NCI-H2081 treated with DMSO at 0.1 percent for 48 hours (cell line): Measurements from ENCODE around the gene PWWP2A.
A peak's percentile ranks its signal among the peaks of the same experiment; 100 is the strongest.
"Not testable (repeated sequence)": the region's sequence is repeated elsewhere in the genome, so short reads cannot be mapped to it uniquely, and the experiment has no call there.

ENCODE experiments used
- DNase-seq: peaks from one replicate; lab custom pipeline; 2025; lab: John Stamatoyannopoulos, UW

Gene PWWP2A

GRCh38 chr5:160071916-160072315, 47.3 kb downstream of the PWWP2A start:
- no peak for DNase-seq

- DNase-seq, result no peak
These were observed 47.7 kb downstream of the PWWP2A start for GRCh38 chr5:160071516-160071915.

GRCh38 chr5:160069120-160069519, 50.1 kb downstream of the PWWP2A start:
- DNase-seq, result not testable (repeated sequence)

DNA sequence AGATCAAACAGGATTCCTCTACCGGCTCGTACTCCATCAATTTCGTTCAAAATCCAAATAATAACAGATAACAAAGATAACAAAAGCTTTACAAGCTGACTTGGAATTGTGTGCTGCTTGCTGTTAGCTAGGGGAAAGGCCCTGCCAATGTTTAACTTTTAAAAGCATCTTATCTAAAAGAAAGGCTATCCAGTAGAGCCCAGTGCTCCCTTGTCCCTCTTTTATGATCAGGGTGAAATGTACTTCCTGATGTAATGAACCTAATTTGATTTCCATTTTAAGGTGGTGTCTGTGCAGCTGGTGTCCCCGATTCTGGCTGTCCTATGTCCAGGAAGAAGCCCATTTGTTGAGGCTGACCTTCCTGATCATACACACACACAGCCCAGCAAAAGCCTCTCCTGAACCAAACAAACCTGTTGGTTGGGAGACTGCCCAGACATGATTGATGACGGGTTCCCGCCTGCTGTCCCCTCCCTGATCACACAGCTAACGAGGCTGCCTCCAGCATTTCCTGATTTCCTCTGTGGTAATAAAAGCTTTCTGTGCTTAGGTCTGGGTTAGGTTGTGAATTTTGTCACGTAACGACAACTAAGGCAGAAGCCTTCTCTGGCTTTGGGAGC, 54.1 kb downstream of the PWWP2A start:
- peak; percentile 49 for DNase-seq

- no peak for DNase-seq
These were observed 54.8 kb downstream of the PWWP2A start for GRCh38 chr5:160064417-160064810.

DNA sequence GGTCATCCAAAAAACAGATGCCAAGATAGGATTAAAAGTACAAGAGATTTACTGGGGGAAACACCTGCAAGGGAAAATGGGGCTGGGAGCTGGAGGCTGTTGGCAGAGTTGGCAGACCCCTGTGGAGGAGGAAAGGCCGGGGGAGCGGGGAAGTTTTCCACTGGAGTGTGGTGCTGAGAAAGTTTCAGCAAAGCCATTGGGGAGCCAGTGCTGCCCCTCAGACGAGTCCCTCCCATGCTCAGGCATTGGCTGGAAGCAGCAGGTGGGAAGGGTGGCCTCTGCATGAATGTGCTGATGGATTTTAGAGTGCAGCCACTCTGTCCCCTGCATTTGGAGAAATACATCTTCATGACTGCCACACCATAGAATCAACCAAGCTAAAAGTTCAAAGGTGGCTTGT, 57.5 kb downstream of the PWWP2A start:
- DNase-seq, result no peak

DNA sequence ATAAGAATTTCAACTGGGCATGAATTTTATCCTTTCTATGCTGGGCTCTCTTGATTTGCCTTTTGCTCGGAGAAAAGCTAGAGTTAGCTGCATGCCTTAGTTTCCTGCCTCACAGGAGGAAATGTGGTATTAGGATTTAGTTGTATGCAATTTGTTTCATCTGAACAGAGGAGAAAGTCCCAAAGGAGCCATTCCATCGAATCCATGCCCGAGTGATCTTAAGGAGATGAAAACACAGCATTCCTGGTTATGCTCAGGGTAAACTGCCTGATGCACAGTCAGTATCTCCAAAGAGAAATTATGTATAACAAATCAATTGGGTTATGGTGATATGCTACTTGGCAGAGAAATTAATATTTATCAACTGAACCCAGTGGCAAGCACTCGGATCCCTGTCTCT, 59.2 kb downstream of the PWWP2A start:
- no peak for DNase-seq

- DNase-seq, result no peak
These were observed 62.0 kb downstream of the PWWP2A start for GRCh38 chr5:160057256-160057655.

DNA sequence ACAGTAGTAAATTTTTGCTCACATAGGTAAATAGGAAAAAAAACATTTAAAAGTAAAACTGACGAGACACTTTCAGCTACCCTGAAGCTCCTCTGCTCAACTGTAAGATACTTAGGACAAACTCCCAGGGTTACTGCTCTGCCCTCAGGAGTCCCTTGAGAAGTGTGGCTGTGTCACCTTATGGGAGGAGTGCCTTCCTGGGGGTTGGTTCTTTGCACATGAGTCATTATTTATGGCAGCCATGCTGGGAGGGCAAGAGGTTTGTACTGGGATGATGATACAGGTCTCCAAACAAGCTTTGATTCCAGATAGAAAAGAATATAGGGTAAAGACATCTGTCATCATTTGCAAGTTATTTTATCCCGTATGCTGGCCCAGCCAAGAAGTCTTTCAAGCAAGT, 64.4 kb downstream of the PWWP2A start:
- no peak for DNase-seq

DNA sequence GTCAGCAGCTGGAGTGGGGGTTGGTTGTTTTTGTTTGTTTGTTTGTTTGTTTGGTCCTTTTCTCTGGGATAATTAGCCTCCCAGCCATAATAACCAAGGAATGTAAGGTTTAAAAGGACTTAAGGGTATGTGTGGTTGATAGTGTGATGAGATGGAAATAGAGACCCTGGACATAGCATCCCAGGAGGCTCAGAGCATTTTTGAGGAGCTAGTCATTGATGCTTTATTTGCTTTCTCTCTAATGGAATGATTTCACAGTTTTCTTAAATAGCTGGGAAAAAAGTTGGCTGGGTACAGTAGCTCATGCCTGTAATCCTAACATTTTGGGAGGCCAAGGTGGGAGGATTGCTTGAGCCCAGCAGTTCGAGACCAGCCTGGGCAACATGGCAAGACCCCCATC, 65.2 kb downstream of the PWWP2A start:
- DNase-seq, result no peak

DNA sequence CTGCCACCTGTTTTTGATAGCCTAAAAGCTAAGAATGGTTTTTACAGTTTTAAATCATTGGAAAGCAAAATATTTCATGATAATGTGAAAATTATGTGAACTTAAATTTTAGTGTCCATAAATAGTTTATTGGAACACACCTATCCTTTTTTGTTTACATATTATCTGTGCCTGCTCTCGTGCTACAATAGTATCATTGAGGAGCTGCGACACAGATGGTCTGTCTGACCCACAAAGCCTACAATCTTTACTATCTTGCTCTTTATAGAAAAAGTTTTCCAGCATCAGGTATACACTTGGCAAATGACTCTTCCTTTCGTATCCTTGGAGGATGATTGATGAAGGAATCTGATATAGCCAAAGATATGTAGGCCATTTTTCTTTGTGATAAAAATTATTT, 70.2 kb downstream of the PWWP2A start:
- DNase-seq, result no peak

- no peak for DNase-seq
These were observed 71.1 kb downstream of the PWWP2A start for GRCh38 chr5:160048131-160048530.

DNA sequence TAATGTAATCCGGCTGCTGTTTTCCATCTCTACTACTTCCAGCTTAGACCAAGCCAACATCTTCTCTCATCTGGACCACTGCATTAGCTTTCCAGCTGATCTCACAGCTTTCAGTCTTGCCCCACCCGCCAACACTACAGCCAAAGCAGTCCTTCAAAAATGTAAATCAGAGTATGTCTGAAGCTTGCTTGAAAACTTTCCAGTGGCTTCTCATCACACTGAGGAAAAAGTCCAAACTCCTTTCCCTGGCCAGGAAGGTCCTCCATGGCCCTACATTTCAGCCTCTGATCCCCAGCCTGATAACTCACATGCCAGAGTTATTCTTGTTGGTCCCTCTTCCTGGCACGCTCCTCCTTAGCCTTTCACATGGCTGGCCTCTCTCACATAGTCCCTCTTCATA, 71.8 kb downstream of the PWWP2A start:
- no peak for DNase-seq

DNA sequence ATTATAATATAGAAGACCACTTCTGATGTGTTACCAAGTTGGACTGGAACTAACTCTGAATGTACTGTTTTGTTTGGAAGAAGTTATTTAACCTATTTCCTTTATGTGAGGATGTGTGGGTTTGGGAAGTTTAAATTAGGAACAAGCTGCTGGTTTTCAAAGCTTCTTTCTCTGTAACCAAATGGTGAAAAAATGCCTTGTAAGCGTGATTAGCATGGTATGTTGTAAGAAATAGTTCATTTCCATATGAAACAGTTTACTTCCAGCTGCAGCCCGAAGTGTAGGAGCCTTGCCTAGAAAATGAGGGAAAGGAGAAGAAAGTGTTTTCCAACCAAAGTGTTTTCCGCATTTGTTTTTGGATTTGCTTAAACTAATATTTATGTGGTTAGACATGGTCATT, 74.3 kb downstream of the PWWP2A start:
- DNase-seq, result no peak

DNA sequence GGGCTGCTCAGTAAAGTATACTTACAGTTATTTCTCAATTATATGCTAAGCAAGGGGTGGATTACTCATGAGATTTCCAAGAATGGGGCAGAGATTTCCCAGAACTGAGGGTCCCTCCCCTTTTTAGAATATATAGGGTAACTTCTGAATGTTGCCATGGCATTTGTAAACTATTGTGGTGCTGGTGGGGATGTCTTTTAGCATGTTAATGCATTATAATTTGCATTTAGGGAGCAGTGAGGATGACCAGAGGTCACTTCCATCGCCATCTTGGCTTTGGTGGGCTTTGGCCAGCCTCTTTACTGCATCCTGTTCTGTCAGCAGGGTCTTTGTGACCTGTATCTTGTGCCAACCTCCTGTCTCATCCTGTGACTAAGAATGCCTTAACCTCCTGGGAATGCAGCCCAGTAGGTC, 74.9 kb downstream of the PWWP2A start:
- DNase-seq, result no peak

- DNase-seq, result no peak
These were observed 76.6 kb downstream of the PWWP2A start for GRCh38 chr5:160042671-160043070.
